ENCODE results near the gene CNGA1.
"Not testable (repeated sequence)": the region's sequence is repeated elsewhere in the genome, so short reads cannot be mapped to it uniquely, and the experiment has no call there.

The CNGA1 gene

GRCh38 chr4:47939456-47939855, 77.0 kb downstream of the CNGA1 start:
- H3K27ac ChIP-seq, result peak overlapping the region; percentile 25; the same call in 1 of the 2 replicates
- TF ChIP-seq CTCF (conservative IDR thresholded peaks at IDR 0.05), result no peak

- TF ChIP-seq CTCF (conservative IDR thresholded peaks at IDR 0.05), result no peak
- H3K27ac ChIP-seq, result no peak overlapping the region
These were observed 80.1 kb downstream of the CNGA1 start for GRCh38 chr4:47936336-47936735.

- peak; percentile 75 for TF ChIP-seq CTCF (conservative IDR thresholded peaks at IDR 0.05)
- no peak overlapping the region for H3K27ac ChIP-seq
These were observed 82.6 kb downstream of the CNGA1 start for GRCh38 chr4:47933840-47934239.

- no peak for TF ChIP-seq CTCF (conservative IDR thresholded peaks at IDR 0.05)
- H3K27ac ChIP-seq, result no peak overlapping the region
These were observed 85.3 kb downstream of the CNGA1 start for GRCh38 chr4:47930971-47931804.

- H3K27ac ChIP-seq, result no peak overlapping the region
- TF ChIP-seq CTCF (conservative IDR thresholded peaks at IDR 0.05), result no peak
These were observed 86.7 kb downstream of the CNGA1 start for GRCh38 chr4:47929682-47930201.

- peak; percentile 94 for TF ChIP-seq CTCF (conservative IDR thresholded peaks at IDR 0.05)
- H3K27ac ChIP-seq, result peak overlapping the region; percentile 31; the same call in 1 of the 2 replicates
These were observed 89.7 kb downstream of the CNGA1 start for GRCh38 chr4:47926667-47927258.

GRCh38 chr4:47923261-47923608, 93.2 kb downstream of the CNGA1 start:
- not testable (repeated sequence) for H3K27ac ChIP-seq

GRCh38 chr4:47922436-47923260, 93.8 kb downstream of the CNGA1 start:
- not testable (repeated sequence) for H3K27ac ChIP-seq

GRCh38 chr4:47917163-47917562, 99.3 kb downstream of the CNGA1 start:
- H3K27ac ChIP-seq, result not testable (repeated sequence)
